OCI-LY3 (cell line): ENCODE data around the gene LRP6.

Source experiments
- EZH2phosphoT487 ChIP-seq: fragments of 200-600 bp; shearing (Covaris generic); IDR thresholded peaks from 2 replicates; pipeline ENCODE4 v1.6.1; 2018; ENCODE audit warnings: antibody characterized with exemption, mixed run types, low read depth
- TF ChIP-seq, protein P1 (sequence below): fragments of 200-600, 300-600 bp; sonication (generic); IDR thresholded peaks from 2 replicates; pipeline ENCODE4 v1.5.1; 2014; ENCODE audit warnings: antibody characterized with exemption, low read length, low read depth

DNA sequence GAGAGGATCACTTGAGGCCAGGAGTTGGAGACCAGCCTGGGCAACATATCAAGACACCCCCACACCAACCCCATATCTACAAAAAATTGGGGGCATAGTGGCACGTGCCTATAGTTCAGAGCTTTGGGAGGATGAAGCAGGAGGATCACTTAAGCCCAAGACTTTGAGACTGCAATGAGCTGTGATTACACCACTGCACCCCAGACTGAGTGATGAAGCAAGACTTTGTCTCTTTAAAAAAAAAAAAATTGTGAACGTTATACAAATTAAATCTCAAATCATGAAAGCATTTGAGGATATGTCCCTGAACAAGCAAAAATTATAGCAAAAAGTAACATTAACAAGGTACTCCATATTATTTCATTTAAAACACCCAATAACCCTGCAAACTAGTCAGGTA is 2.9 kb downstream of the LRP6 start:
- TF ChIP-seq, protein P1, sequence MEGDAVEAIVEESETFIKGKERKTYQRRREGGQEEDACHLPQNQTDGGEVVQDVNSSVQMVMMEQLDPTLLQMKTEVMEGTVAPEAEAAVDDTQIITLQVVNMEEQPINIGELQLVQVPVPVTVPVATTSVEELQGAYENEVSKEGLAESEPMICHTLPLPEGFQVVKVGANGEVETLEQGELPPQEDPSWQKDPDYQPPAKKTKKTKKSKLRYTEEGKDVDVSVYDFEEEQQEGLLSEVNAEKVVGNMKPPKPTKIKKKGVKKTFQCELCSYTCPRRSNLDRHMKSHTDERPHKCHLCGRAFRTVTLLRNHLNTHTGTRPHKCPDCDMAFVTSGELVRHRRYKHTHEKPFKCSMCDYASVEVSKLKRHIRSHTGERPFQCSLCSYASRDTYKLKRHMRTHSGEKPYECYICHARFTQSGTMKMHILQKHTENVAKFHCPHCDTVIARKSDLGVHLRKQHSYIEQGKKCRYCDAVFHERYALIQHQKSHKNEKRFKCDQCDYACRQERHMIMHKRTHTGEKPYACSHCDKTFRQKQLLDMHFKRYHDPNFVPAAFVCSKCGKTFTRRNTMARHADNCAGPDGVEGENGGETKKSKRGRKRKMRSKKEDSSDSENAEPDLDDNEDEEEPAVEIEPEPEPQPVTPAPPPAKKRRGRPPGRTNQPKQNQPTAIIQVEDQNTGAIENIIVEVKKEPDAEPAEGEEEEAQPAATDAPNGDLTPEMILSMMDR: no peak
- TF ChIP-seq EZH2phosphoT487: no peak
